H1 (cell line): ENCODE data around the gene QRSL1. TPM values are rescaled to one million over a fixed set of nuclear protein-coding genes. Genes with fewer than 3 reads are reported as not detected.

Experiments used
- BACH1 ChIP-seq: IDR thresholded peaks from 2 replicates; pipeline ENCODE4 v1.6.1; 2012; ENCODE audit warnings: low read length, improper control_type of control experiment
- EZH2 ChIP-seq: fragments of 200-600 bp; sonication (generic); IDR thresholded peaks from 2 replicates; pipeline ENCODE4 v1.7.1; 2012; ENCODE audit warnings: low read depth, mild to moderate bottlenecking, moderate library complexity, low read length, inconsistent platforms; ENCODE audit not compliant: severe bottlenecking
- GTF2F1 ChIP-seq: IDR thresholded peaks from 2 replicates; pipeline ENCODE4 v1.6.1; 2012; ENCODE audit warnings: low read depth, low read length, improper control_type of control experiment, borderline replicate concordance
- JUN ChIP-seq: IDR thresholded peaks from 2 replicates; pipeline ENCODE4 v1.6.1; 2011; ENCODE audit warnings: low read depth, mild to moderate bottlenecking, improper control_type of control experiment, low read length
- KDM4A ChIP-seq: IDR thresholded peaks from one replicate; pipeline ENCODE4 v1.7.1; 2012; ENCODE audit warnings: low read depth, mild to moderate bottlenecking, moderate library complexity, low read length, inconsistent platforms; ENCODE audit not compliant: severe bottlenecking
- SIRT6 ChIP-seq: IDR thresholded peaks from one replicate; pipeline ENCODE4 v1.7.1; 2012; ENCODE audit warnings: low read length, inconsistent platforms
- TBP ChIP-seq: IDR thresholded peaks from 2 replicates; pipeline ENCODE4 v1.6.1; 2011; ENCODE audit warnings: low read depth, low read length, improper control_type of control experiment
- polyA plus RNA-seq, 7 experiments: library from polyadenylated mRNA; depleted of rRNA in 3 of 7; stranded (reverse) in 5 of 7; unstranded in 2 of 7; fragments of >200 nt in 5 of 7; fragments of 200-250 nt in 2 of 7; gene quantifications; 1 replicate in 5 of 7; 2 replicates in 1 of 7; 4 replicates in 1 of 7; pipeline versions ENCODE4 v1.2.1 to v1.2.3, GENCODE V29; 2011 to 2013; ENCODE audit warnings: missing spikeins in 2 of 7, mixed read lengths in 2 of 7
- total RNA-seq: library from RNA; stranded (reverse); fragmentation: NEBNext Ultra II Directional; extraction: Animal tissue kit (Norgen Biotek cat#: 25700); gene quantifications from 2 replicates; pipeline ENCODE4 v1.2.1, GENCODE V29; 2021

Gene QRSL1
- total and polyA plus RNA-seq, 2 of the 8 experiments (the other 6 are each of a cell fraction or from before 2014, with no cell fraction given): 7.8 to 22.2 TPM

DNA sequence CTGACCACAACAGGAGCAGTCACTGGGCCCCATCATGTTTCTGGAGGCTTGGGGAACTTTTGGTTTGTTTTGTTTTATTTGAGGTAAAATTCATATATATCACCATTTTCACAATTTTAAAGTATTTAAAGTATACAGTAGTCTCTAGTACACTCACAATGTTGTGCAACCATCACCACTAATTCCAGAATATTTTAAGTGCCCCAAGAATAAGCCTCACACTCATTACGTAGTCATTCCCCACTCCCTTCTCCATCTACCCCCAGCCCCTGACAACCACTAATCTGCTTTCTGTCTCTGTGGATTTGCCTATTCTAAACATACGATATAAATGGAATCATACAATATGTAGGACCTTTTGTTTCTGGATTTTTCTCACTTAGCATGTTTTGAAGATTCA, 29.0 kb upstream of the QRSL1 start (continued):
- TF ChIP-seq JUN (no peak), SIRT6 (no peak), BACH1 (no peak), KDM4A (no peak), EZH2 (no peak), TBP (no peak), GTF2F1 (no peak)
- TF ChIP-seq, all 59 proteins: peak for 0
